Testis (tissue), 3 donors: ENCODE measurements around the gene CADPS2. TPM values are rescaled to one million over a fixed set of nuclear protein-coding genes. Genes with fewer than 3 reads are reported as not detected.
"Not testable (repeated sequence)": the region's sequence is repeated elsewhere in the genome, so short reads cannot be mapped to it uniquely, and the experiment has no call there.

Source experiments
- DNase-seq: peaks from one replicate; pipeline ENCODE4 v3.0.0-alpha.2; 2019
- H3K27ac ChIP-seq, 2 donors: fragments of 200-600 bp; sonication (generic); one replicate each; pipeline ENCODE4 v1.5.1; 2019
- H3K27me3 ChIP-seq: fragments of 200-600 bp; sonication (generic); one replicate; pipeline ENCODE4 v1.5.1; 2019
- H3K36me3 ChIP-seq: fragments of 200-600 bp; sonication (generic); one replicate; pipeline ENCODE4 v1.5.1; 2017; ENCODE audit warnings: low read depth; ENCODE audit errors: missing control alignments
- H3K4me1 ChIP-seq: fragments of 200-600 bp; sonication (generic); one replicate; pipeline ENCODE4 v1.5.1; 2019
- H3K4me3 ChIP-seq, 2 donors: fragments of 200-600 bp; sonication (generic); one replicate each; pipeline ENCODE4 v1.5.1; 2017 to 2019
- H3K9me3 ChIP-seq: fragments of 200-600 bp; sonication (generic); one replicate; pipeline ENCODE4 v1.5.1; 2017
- CTCF ChIP-seq, 3 experiments: fragments of 450-650 bp in 2 of 3; fragments of 200-600 bp in 1 of 3; sonication (generic) in 1 of 3; IDR thresholded peaks; one replicate each; pipeline ENCODE4 v1.5.1; 2016 to 2019; ENCODE audit warnings: antibody characterized with exemption in 3 of 3, mild to moderate bottlenecking in 2 of 3, moderate library complexity in 1 of 3
- POLR2A ChIP-seq: fragments of 450-650 bp; IDR thresholded peaks from one replicate; pipeline ENCODE4 v1.6.1; 2017; ENCODE audit warnings: antibody characterized with exemption, mild to moderate bottlenecking, moderate library complexity
- WGBS, 2 donors: methylation state at CpG; one replicate each; pipeline ENCODE4 v1.1.5; 2018; 5-methylcytosine and 5-hydroxymethylcytosine counted together
- intact Hi-C: fragments of 100-400 bp; cut with DNase I; formaldehyde crosslinking; loops from one replicate; pipeline ENCODE4 v1.15.1; 2023; ENCODE audit warnings: low total_unique reads
- polyA plus RNA-seq: library from polyadenylated mRNA; stranded (reverse); fragments of 350-450 nt; fragmentation: Illumina TruSeq; extraction: RNeasy Lipid Tissue Mini Kit (QIAGEN cat#74804); gene quantifications from one replicate; pipeline ENCODE4 v1.2.3, GENCODE V29; 2014; ENCODE audit warnings: low read depth, low replicate concordance; ENCODE audit not compliant: insufficient read depth
- total RNA-seq, 2 donors: library from RNA; depleted of rRNA; stranded (reverse); fragments of >200 nt; gene quantifications; one replicate each; pipeline ENCODE4 v1.2.3, GENCODE V29; 2016

CADPS2 gene
- total and polyA plus RNA-seq, 3 donors from 2014 or later: 6.0 to 9.9 (median 9.3) TPM

GRCh38 chr7:122643250-122643649, 243.0 kb downstream of the CADPS2 start:
- H3K36me3 ChIP-seq: no peaks in the 10 kb centered on the region
- no peaks in the 10 kb centered on the region for H3K27me3 ChIP-seq
- no peak overlapping the region for H3K27ac ChIP-seq
- no peak overlapping the region for H3K4me3 ChIP-seq
- intact Hi-C loops: no loop called here
- no peak for TF ChIP-seq CTCF (IDR thresholded peaks at IDR 0.05)
- TF ChIP-seq POLR2A: no peak
- H3K9me3 ChIP-seq: no peaks in the 10 kb centered on the region
- H3K4me1 ChIP-seq: no peaks in the 10 kb centered on the region
- 79 to 85% methylated on average over 1 of the region's 1 CpG for WGBS, 2 donors
- DNase-seq: no peak

GRCh38 chr7:122638459-122638858, 247.8 kb downstream of the CADPS2 start:
- no peaks in the 10 kb centered on the region for H3K9me3 ChIP-seq
- no peak for DNase-seq
- 91 to 94% methylated on average over 2 of the region's 2 CpGs for WGBS, 2 donors
- H3K27ac ChIP-seq: no peak overlapping the region
- no peak for TF ChIP-seq POLR2A
- TF ChIP-seq CTCF (IDR thresholded peaks at IDR 0.05): no peak
- no peaks in the 10 kb centered on the region for H3K4me1 ChIP-seq
- no peak overlapping the region for H3K4me3 ChIP-seq
- H3K27me3 ChIP-seq: no peaks in the 10 kb centered on the region
- intact Hi-C loops: no loop called here
- no peaks in the 10 kb centered on the region for H3K36me3 ChIP-seq

- Histone ChIP-seq H3K4me1 (no peaks in the 10 kb centered on the region), H3K27me3 (no peaks in the 10 kb centered on the region), H3K9me3 (no peaks in the 10 kb centered on the region), H3K4me3 (no peak overlapping the region), H3K36me3 (no peaks in the 10 kb centered on the region), H3K27ac (no peak overlapping the region)
- intact Hi-C loops: no loop called here
- 77 to 89% methylated on average over 2 of the region's 2 CpGs for WGBS, 2 donors
- no peak for DNase-seq
- TF ChIP-seq POLR2A (no peak), CTCF (IDR thresholded peaks at IDR 0.05) (no peak)
Observed at GRCh38 chr7:122637784-122638183, 248.5 kb downstream of the CADPS2 start.

- DNase-seq, H3K27me3 ChIP-seq, H3K4me1 ChIP-seq, H3K36me3 ChIP-seq, H3K27ac ChIP-seq, intact Hi-C loops, H3K4me3 ChIP-seq, H3K9me3 ChIP-seq: not testable (repeated sequence)
- WGBS, 2 donors: 86 to 100% methylated on average over 2 of the region's 2 CpGs
Observed at GRCh38 chr7:122635481-122635880, 250.8 kb downstream of the CADPS2 start.

GRCh38 chr7:122633472-122633871, 252.8 kb downstream of the CADPS2 start:
- no peak overlapping the region for H3K27ac ChIP-seq
- H3K9me3 ChIP-seq: no peaks in the 10 kb centered on the region
- WGBS, 2 donors: 92 to 93% methylated on average over 3 of the region's 3 CpGs
- H3K4me1 ChIP-seq: no peaks in the 10 kb centered on the region
- DNase-seq: no peak
- intact Hi-C loops: no loop called here
- H3K27me3 ChIP-seq: no peaks in the 10 kb centered on the region
- H3K4me3 ChIP-seq: no peak overlapping the region
- TF ChIP-seq POLR2A (no peak), CTCF (IDR thresholded peaks at IDR 0.05) (no peak)
- no peaks in the 10 kb centered on the region for H3K36me3 ChIP-seq
